HG02642 (cell line): Measurements from ENCODE around the gene ZNF214.

Experiments
- ATAC-seq: cut with Tn5 transposase; IDR thresholded peaks from one replicate; pipeline ENCODE4 v1.9.1; 2021; ENCODE audit warnings: mild to moderate bottlenecking; ENCODE audit not compliant: unreplicated experiment, poor library complexity

ZNF214 gene

DNA sequence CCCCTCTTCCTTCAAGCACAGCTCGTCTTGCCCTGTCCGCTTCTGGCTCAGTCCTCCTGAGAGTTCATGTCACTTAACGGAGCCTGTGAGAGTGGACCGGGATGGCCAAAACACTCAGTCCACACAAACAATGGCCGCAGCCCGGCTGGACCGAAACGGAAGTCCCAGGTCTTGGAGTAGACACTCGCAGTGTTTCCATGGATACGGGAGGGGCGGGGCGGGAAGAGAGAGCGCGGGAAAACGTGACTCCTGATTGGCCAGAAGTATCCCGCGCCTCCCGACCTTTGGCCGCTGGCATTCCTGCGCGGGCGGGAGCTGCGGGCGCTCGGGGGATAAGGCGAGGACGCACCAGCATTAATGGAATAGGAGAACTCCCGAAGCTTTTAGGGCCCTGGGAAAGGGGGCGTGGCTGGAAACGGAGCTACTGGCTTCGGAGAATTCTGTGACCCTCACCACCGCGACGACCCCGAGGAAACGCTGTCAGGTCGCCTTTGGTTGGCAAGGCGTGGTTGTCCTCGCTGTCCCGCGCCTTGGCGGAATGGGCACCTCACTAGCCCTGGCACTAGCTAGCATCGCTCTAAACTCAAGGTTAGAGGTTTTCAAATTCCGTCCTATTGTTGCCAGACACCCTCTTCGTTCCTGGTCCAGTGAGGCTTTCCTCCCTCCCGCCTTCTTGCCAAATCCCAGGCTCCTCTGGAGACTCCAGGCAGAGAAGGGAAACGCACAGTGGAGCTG lies at the start of gene ZNF214, which contains the start of gene NLRP14:
ZNF214 (minus strand) TSS at position 164 of the 735 bp plus-strand sequence. CDS start 17,511 bp downstream, outside the sequence.
NLRP14 (plus strand) TSS at position 297 of the 735 bp plus-strand sequence. CDS start 18,108 bp downstream, outside the sequence.
- ATAC-seq: peak; percentile 74

DNA sequence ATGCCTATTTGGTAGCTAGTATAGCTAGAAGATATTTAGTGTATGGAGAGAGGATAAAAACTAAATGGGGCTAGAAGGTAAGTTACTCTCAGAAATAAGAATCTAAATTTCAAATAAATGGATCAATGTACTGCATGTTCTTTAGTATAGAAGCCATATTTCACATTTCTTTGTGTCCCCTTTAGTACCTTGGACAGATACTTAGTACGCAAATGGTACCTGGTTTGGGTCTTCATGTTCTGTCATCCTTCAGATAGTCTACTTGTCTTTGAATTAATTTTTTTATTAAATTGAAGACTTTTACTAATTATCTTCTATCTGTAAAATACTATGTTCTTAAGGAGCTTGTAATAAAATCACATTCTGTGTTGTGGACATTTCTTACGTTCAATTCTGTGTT lies 42.4 kb upstream of the ZNF214 start:
- no peak for ATAC-seq

DNA sequence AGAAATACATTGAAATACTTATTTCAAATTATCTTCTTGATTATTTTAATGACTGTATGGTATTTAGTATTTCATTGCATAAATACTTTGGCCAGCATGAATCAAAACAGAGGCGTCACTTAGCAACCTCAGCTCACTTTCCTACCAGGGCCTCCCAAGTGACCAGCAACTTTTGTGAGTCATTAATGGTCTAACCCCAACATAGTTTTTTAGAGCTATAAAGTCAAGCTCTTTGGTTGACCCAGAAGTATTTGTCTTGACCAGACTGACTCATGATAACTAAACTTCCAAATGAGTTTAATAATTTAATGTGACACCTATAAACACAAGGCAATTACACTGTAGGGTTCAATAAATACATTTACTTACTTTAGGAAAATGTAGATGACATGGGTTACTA lies 40.7 kb upstream of the ZNF214 start:
- no peak for ATAC-seq

DNA sequence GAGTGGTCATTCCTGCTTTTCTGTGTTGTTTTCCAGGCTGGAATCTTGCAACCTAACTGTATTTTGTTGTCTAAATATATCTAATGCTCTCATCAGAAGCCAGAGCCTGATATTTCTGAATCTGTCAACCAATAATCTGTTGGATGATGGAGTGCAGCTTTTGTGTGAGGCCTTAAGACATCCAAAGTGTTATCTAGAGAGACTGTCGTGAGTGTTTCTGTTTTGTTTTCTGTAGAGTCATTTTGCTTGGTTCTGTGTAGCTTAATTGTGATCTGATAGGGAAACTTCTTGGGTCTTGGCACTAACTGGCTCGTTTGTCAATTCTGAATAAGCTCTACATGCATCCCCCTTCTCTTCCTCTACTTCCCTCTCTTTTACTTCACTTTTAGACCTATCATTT lies 37.5 kb upstream of the ZNF214 start:
- ATAC-seq: no peak

DNA sequence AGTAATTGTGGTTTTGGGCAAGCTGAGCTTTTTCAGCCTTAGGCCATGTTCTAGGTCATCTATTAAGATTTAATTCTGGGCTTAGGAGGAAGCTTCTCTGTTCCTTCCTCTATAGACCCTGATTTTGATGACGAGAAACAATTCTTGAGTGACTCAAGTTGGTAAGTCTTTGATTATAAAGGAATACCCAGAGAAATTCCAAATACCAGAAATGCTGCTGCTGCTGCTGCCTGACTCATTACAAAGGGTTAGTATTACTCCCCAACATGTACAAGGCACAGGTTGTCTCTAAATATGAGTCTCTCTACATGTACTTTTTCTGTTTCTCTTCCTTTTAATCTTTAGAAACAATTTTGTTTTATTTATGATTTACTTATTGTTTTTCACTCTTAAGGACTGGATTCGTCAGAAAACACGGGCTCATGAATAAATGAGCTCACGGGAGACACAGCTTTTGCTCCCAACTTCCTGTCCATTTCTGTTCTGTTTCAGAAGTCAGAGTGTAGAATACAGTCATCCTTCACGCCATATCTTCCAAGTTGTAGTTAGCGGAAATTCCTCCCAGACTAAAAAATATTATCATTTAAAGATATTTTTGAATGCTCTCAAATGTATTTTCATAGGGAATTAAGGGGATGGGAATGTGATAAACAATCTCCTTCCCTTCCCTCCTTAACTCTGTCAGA lies 36.8 kb upstream of the ZNF214 start:
- ATAC-seq: no peak

DNA sequence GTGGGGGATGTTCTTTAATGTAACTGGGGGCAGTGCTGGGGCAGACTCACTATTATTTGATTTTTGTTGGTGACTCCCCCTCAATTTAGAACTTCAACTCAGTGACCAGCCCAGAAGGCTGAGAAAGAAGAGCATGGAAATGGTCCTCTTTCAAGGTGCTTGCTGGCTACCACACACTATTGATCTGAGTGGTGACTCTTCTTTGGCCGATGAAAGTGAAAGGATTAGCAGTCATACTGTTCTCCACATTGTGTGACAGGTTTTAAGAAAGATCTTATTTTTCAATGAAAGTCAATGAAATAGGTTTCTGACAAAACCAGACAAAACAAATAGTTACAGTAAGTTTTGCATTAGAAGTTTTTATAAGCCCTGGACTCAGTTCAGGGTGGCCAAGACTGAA lies 30.0 kb upstream of the ZNF214 start:
- ATAC-seq: no peak

DNA sequence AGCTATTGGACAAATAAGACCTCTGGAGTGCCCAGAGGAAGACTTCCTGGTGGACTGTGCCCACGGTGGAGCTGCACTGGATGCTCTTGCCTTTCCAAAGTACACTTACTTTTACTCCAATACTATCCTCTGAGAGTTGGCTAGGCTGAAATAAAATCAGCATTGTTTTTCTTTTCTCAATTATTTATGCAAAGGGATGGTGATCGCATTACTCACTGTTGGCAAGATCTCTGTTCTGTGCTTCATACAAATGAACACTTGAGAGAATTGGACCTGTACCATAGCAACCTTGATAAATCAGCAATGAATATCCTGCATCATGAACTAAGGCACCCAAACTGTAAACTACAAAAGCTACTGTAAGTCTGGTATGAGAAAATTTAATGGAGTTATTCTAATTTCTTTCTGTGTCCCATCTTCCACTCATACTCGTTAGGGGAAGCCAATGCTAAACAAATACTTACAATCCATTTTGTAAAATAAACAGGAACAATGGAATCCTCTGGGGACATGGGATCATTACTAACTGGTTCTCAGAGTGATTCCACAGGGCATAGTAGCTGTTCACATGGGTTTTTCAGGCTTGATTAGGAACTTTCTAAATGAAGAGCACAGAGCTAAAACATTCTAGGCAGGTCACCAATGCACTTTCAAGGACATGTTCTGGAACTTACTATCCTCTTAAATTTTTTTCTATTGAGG lies 26.5 kb upstream of the ZNF214 start:
- no peak for ATAC-seq

DNA sequence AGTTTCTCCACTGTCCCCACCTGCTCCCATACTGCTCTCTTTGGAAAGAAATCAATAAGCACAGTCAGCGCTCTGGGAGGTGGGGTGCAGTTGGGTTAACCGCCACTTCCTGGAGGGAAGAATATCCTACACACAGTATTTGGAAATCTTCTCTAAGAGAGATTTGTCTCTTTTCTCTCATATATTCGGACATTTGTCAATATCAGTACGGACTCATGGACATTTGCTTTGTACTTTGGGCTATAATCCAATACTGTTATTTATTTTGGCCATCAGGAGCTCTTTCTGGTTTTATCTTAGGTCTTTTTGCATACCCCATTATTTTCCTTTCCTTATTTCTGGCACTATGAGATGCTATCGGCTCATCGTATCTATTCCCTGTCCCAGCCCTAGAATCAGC lies 13.9 kb upstream of the ZNF214 start:
- no peak for ATAC-seq

DNA sequence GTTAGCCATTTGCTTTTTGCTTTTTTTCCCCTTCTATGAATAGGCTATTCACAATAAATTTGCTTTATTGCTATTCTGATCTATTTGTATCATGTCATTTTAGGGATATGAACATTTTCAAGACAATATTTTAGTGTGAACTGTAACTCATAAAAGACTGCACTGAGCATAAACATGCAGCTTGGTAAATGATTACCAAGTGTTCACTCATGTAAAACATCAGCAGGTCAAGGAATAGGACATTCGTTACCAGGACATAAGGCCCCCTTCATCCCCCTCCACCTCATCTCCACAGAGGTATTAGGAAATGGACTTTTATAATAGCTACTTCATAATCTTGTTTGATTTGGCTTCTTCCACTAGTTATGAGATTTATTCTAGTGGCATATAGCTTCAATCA lies 12.5 kb upstream of the ZNF214 start:
- ATAC-seq: no peak

DNA sequence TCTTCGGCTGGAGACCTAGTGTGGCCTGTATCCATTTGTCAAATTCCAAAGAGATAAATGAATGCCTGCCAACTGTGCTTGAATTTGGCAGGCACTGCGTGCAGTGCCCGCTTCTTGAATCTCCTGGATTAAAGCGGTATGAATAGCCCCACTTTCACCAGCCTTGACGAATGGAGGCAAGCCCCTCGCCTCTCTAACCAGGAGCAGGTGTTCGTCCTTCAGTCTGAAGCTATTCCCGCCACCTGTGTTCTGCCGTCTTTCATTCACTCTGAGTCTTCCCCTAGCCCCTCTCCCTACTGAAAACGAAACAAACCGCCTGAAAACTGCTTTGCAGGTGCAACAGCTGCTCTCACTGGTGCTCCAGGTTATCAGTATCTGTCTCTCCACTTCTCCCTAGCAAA lies 11.3 kb upstream of the ZNF214 start:
- ATAC-seq: no peak

DNA sequence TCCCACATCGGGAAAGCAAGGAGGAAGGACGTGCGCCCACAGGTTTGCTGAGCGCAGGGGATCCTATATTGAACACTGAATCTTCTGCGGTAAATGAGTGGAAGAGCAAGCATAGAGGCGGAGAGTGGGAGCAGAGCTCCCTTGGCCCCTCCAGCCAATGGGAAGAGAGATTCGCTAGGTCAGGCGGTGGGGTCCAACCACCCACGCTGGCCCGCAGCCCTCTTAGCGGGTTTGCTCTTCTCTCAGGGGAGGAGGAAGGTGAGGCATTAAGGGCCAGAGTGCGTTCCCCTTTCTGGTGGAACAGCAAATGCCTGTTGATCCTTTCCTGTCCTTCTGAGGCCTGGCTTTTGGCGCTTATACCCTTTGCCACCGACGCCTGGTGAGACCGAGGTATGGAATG lies 10.7 kb upstream of the ZNF214 start:
- no peak for ATAC-seq

DNA sequence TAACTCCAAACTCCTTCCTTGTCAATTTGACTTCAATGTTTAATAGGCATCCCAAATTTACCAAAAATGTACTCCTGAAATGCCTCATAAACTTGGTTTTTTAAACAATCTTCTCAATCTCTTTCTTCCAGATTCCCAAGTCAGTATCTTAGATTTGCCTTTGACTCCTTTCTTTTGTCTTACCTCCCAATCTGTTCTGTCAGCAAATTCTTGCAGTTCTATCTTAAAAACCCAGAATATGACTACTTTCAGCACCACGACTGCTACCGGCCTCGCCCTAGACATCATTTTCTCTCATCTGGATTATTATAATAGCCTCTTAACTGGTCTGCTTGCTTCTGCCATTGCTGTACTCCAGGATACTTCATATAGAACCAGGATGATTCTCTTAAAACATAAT lies 8.0 kb upstream of the ZNF214 start:
- ATAC-seq: no peak

DNA sequence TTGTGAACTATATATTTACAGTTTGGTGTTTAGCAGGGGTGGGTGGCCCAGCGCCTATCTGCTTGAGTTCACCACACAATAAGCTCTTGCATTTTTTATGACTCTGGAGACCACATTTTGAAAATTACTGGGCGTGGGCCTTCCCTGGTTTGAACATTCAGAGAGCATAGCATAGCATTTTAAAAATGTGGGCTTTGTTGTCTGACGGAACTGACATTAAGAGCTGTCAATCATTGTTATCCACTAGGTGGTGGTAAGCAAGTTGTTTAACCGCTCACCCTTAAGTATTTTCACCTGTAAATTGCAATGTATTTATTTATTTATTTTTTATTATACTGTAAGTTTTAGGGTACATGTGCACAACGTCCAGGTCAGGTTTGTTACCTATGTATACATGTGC lies 1.2 kb upstream of the ZNF214 start:
- no peak for ATAC-seq

DNA sequence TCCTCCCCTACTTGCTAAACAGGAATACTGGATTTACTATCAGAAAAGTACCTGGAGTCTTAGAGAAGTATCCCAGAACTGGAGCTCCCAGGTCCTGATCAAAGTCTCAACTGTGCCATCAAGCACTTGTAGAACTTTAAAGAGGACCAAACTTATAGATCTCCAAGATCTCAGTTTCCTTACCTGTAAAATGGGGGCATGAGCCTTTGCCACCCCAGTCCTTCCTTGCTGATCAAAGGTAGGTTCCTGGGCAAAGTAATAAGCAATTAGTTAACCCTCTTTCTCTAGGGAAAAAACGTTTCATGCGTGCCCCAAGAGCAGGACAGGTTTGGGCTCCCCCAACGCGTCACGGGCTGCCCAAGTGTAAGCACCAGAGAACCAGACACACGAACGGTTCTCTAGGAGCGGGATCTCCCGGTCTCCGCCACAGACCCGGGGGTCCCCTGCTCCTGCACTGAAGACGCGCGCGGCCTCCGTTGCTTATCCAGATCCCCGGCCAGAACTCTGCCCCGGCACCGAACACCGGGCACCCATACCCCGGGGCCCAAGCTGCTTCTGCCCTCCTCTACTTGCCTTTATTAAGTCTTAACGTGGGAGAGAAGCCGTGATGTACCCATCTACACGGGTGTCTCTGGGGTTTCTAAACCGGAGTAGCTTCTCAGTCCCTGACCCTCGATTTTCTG lies 505 bp downstream of the ZNF214 start:
- ATAC-seq: peak; percentile 39

DNA sequence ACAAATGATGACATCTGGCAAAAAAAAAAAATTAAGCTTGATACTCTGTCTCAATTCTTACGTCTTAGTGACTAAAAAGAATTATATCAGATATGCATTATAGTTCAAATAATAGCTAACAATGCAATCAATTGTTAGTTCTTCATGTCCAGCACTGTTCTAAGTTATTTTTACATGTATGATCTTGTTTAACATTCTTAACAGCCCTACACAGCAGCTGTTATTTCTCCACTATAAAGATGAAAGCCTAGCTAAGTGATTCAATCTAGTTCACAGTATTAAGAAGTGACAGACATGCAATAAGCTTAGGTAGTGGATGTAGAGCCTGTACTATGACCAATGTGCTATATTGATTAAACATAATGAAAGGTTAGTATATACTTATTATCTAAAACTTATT lies 4.1 kb downstream of the ZNF214 start:
- no peak for ATAC-seq

DNA sequence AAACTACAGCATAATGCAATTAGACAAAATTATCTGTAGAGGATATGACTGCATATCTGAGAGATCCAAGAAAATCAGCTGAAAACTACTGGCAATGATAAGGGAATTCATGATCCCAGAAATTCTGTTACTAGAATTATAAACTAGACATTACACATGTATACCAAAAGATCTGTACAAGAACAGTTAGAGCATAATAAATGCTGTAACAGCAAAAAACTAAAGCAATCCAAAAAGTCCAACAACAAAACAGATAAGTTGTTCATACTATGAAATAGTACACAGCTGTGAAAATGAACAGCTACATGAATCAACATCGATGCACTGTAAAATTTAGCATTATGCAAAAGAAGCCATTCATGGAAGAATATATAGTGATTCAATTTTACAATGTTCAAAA lies 6.0 kb downstream of the ZNF214 start:
- ATAC-seq: no peak

DNA sequence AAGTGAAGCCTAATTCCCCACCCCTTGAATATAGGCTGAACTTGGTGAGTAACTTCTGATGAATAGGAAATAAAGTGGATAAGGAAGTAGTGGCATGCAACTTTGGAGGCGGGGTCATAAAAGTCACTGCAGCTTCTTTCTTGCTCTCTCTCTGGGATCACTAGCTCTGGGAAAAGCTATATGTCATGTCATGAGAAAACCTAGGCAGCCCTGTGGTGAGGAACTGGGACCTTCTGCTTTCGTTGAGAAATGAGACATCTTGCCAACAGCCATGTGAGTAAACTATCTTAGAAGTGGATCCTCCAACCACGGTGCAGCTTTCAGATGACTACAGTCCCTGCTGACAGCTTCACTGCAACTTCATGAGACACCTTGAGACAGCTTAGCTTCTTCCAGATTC lies 15.7 kb downstream of the ZNF214 start:
- no peak for ATAC-seq

DNA sequence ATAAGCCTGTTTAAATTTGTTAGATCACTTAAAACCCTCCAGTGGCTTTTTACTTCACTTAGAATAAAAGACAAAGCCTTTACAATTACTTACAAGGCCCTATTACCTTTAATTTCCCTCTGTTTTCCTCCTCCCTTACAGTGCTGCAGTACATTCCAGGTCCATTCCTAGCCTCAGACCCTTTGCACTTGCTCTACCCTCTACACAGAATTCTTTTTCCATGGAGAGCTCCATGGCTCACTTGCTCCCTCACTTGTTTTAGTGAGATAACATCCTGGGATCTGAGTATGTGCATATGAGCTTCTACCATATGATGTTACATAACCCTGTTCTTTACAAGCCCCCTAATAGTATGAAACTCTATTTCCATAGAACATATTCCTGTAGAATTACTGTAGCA lies 24.4 kb downstream of the ZNF214 start:
- no peak for ATAC-seq

DNA sequence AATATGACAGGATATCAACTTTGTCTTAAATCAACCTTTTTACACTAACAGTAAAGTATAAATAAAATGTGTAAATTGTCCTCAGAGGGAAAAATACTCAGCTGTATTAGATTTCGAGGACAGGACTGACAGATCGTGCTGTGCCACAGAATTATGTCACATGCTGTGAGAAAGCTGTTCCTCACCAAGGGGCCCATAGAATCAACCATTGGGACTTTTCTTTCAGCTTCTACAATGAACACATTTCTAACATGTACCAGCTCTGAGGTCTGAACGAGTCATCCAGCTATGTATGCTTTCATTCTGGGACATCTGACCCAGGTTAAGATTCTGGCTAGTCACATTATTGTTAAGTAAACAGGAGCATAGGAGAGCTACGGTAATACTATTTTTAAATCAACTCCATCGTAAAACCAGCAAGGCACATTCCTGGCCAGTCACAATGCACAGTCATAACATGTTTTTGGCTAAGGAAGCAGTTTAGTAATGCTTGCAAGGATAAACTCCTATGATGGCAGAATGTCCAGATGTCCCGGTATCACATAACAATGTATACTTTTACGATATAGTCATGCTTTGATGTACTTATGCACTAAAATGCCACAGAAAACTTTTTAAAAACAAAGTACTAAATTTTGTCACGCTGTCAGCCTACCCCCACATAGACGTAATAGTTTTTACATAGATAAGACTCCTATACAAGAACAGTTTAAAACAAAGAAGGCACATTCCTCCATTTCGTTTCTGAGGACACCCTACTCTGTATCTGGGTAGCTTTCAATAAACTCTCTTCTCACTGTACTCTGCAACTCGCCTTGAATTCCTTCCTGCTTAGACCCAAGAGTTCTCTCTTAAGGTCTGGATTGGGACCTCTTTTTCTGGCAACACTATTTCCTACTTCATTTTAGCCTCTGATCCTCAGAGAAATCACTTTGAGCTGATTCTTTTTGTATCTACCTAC lies 27.4 kb downstream of the ZNF214 start:
- ATAC-seq: no peak

DNA sequence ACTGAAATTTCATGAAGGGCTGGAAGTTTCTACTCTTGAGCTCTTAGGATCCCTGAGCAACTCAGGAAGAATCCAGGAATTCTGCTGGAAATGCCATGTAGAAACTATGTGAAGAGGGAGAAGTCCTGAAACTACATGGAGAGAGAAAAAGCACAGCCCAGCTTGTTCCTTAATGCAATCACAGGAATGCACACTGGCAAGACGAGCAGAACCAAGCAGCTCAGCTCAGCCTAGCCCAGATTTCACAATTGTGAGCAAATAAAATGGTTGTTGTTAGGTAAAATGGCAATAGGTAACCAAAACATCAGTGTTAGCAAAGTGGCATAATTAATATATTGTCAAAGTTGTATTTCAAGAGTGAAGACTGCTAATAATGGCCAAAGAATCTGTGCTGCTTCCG lies 28.1 kb downstream of the ZNF214 start:
- ATAC-seq: no peak
